Measurements from ENCODE around the gene HLA-DMA. TPM values are rescaled to one million over a fixed set of nuclear protein-coding genes. Genes with fewer than 3 reads are reported as not detected.
A peak's percentile ranks its signal among the peaks of the same experiment; 100 is the strongest.

HLA-DMA gene
- total RNA-seq, 2 experiments from 2014 or later, result 14.4 to 16.5 TPM

- DNase-seq (no peak), ATAC-seq (ENCODE audit: poor library complexity) (no peak)
- no peak overlapping the region for H3K4me3 ChIP-seq (ENCODE audit: low read length)
- POLR2A ChIA-PET, result interaction anchor here (0.7 to 12.1 kb wide), 5 partner anchors 9 to 132 kb away, joined by 3 to 325 read pairs (median 7); partner anchors contain the start of genes BRD2, HLA-DMA and HLA-DMB
- Mint-ChIP-seq H3K27ac (peak overlapping the region; percentile 29), H3K4me3 (no peak overlapping the region), H3K4me1 (ENCODE audit: low read depth) (peaks cover 44% of the 10 kb centered on the region), H3K9me3 (no peaks in the 10 kb centered on the region), H3K36me3 (ENCODE audit: low read depth) (peaks cover 100% of the 10 kb centered on the region), H3K27me3 (no peaks in the 10 kb centered on the region)
- intact Hi-C loops (cut with DNase I, micrococcal nuclease), result no loop called here
- no peaks in the 10 kb centered on the region for H3K27me3 ChIP-seq (ENCODE audit: control insufficient read depth in 1 of 2, insufficient read depth in 2 of 2, low read length in 2 of 2)
- CTCF ChIA-PET, result interaction anchor here (13.1 kb wide), 1 partner anchor 21 kb away, joined by 177 read pairs; the partner anchor contains the start of gene HLA-DMA
- H3K9me3 ChIP-seq (ENCODE audit: control insufficient read depth in 1 of 2, insufficient read depth in 1 of 2, low read length in 2 of 2), result no peaks in the 10 kb centered on the region
- H3K36me3 ChIP-seq (ENCODE audit: insufficient read depth, low read length), result peaks cover 97% of the 10 kb centered on the region
- peaks cover 56% of the 10 kb centered on the region for H3K4me1 ChIP-seq (ENCODE audit: insufficient read depth, low read length)
- peak overlapping the region in 1 of 2 donors; percentile 13 for H3K27ac ChIP-seq (ENCODE audit: low read depth in 1 of 2, low read length in 2 of 2)
- TF ChIP-seq CTCF (IDR thresholded peaks at IDR 0.05), result no peak
Measured at GRCh38 chr6:32977272-32977952, 24.5 kb upstream of the HLA-DMA start.

- Mint-ChIP-seq H3K27ac (peak overlapping the region; percentile 75), H3K4me3 (peak overlapping the region; percentile 79), H3K4me1 (ENCODE audit: low read depth) (peaks cover 44% of the 10 kb centered on the region), H3K27me3 (no peaks in the 10 kb centered on the region), H3K9me3 (no peaks in the 10 kb centered on the region), H3K36me3 (ENCODE audit: low read depth) (peaks cover 100% of the 10 kb centered on the region)
- intact Hi-C loops (cut with DNase I, micrococcal nuclease), result no loop called here
- ChIA-PET POLR2A (interaction anchor here (0.6 to 12.1 kb wide), 7 partner anchors 8 to 174 kb away, joined by 3 to 444 read pairs (median 6); partner anchors contain the start of genes BRD2, HLA-DMA, HLA-DMB and PSMB8), CTCF (interaction anchor here (11.8 to 13.1 kb wide), 2 partner anchors 9 to 21 kb away, joined by 108 to 177 read pairs; partner anchors contain the start of gene HLA-DMA)
- no peak for TF ChIP-seq CTCF (IDR thresholded peaks at IDR 0.05)
- Histone ChIP-seq H3K36me3 (ENCODE audit: insufficient read depth, low read length) (peaks cover 93% of the 10 kb centered on the region), H3K4me1 (ENCODE audit: insufficient read depth, low read length) (peaks cover 59% of the 10 kb centered on the region), H3K27ac (ENCODE audit: low read depth in 1 of 2, low read length in 2 of 2) (no peak overlapping the region), H3K27me3 (ENCODE audit: control insufficient read depth in 1 of 2, insufficient read depth in 2 of 2, low read length in 2 of 2) (no peaks in the 10 kb centered on the region), H3K9me3 (ENCODE audit: control insufficient read depth in 1 of 2, insufficient read depth in 1 of 2, low read length in 2 of 2) (no peaks in the 10 kb centered on the region), H3K4me3 (ENCODE audit: low read length) (no peak overlapping the region)
- DNase-seq (no peak), ATAC-seq (ENCODE audit: poor library complexity) (no peak)
Measured at GRCh38 chr6:32976334-32977069, 23.6 kb upstream of the HLA-DMA start.

- no peaks in the 10 kb centered on the region for H3K27me3 Mint-ChIP-seq
- ATAC-seq (ENCODE audit: poor library complexity) (no peak), DNase-seq (no peak)
- no peaks in the 10 kb centered on the region for H3K27me3 ChIP-seq (ENCODE audit: control insufficient read depth in 1 of 2, insufficient read depth in 2 of 2, low read length in 2 of 2)
- no peak overlapping the region for H3K4me3 ChIP-seq (ENCODE audit: low read length)
- CTCF ChIA-PET, result interaction anchor here (0.6 to 13.1 kb wide), 4 partner anchors 9 to 1835 kb away, joined by 3 to 177 read pairs (median 56); partner anchors contain the start of gene HLA-DMA
- peaks cover 61% of the 10 kb centered on the region for H3K4me1 ChIP-seq (ENCODE audit: insufficient read depth, low read length)
- peak overlapping the region; percentile 75 for H3K27ac Mint-ChIP-seq
- intact Hi-C loops (cut with DNase I, micrococcal nuclease), result no loop called here
- no peaks in the 10 kb centered on the region for H3K9me3 Mint-ChIP-seq
- H3K4me1 Mint-ChIP-seq (ENCODE audit: low read depth), result peaks cover 49% of the 10 kb centered on the region
- no peaks in the 10 kb centered on the region for H3K9me3 ChIP-seq (ENCODE audit: control insufficient read depth in 1 of 2, insufficient read depth in 1 of 2, low read length in 2 of 2)
- H3K4me3 Mint-ChIP-seq, result peak overlapping the region; percentile 79
- H3K36me3 ChIP-seq (ENCODE audit: insufficient read depth, low read length), result peaks cover 87% of the 10 kb centered on the region
- POLR2A ChIA-PET, result interaction anchor here (0.6 to 12.1 kb wide), 5 partner anchors 9 to 174 kb away, joined by 3 to 444 read pairs (median 6); partner anchors contain the start of genes HLA-DMB, PSMB8 and TAP2
- no peak for TF ChIP-seq CTCF (IDR thresholded peaks at IDR 0.05)
- H3K27ac ChIP-seq (ENCODE audit: low read depth in 1 of 2, low read length in 2 of 2), result no peak overlapping the region
- H3K36me3 Mint-ChIP-seq (ENCODE audit: low read depth), result peaks cover 100% of the 10 kb centered on the region
Measured at GRCh38 chr6:32975886-32976285, 23.0 kb upstream of the HLA-DMA start.

All from CD4-positive, alpha-beta T cell (primary cell).